Stimulated activated CD8-positive, alpha-beta memory T cell treated with anti-CD3 and anti-CD28 coated beads, Interleukin-15, amount 100 ng/mL, for 4 hours (primary cell): ENCODE results near the gene FOSL2.
"Not testable (repeated sequence)": the region's sequence is repeated elsewhere in the genome, so short reads cannot be mapped to it uniquely, and the experiment has no call there.

Experiments used
- DNase-seq, 2 donors: peaks; one replicate each; pipeline ENCODE4 v3.0.0-alpha.2; 2020; ENCODE audit warnings: low read depth in 2 of 2

The FOSL2 gene

GRCh38 chr2:28357055-28357454 is 35.6 kb upstream of the FOSL2 start:
- DNase-seq: no peak

GRCh38 chr2:28357948-28358667 is 34.5 kb upstream of the FOSL2 start:
- no peak for DNase-seq

GRCh38 chr2:28358668-28359201 is 33.9 kb upstream of the FOSL2 start:
- DNase-seq: no peak

GRCh38 chr2:28359222-28360057 is 33.2 kb upstream of the FOSL2 start:
- peak; percentile 71 to 73 for DNase-seq

- no peak for DNase-seq
Observed at GRCh38 chr2:28360058-28360717, 32.5 kb upstream of the FOSL2 start.

GRCh38 chr2:28360718-28361293 is 31.9 kb upstream of the FOSL2 start:
- DNase-seq: no peak

GRCh38 chr2:28361991-28362710 is 30.5 kb upstream of the FOSL2 start:
- no peak for DNase-seq

GRCh38 chr2:28362991-28363521 is 29.6 kb upstream of the FOSL2 start:
- DNase-seq: no peak

- no peak for DNase-seq
Observed at GRCh38 chr2:28363686-28364280, 28.9 kb upstream of the FOSL2 start.

GRCh38 chr2:28364610-28365009 is 28.0 kb upstream of the FOSL2 start:
- DNase-seq: no peak

GRCh38 chr2:28365158-28365557 is 27.5 kb upstream of the FOSL2 start:
- DNase-seq: no peak

- no peak for DNase-seq
Observed at GRCh38 chr2:28366149-28366495, 26.5 kb upstream of the FOSL2 start.

GRCh38 chr2:28366496-28367282 is 26.0 kb upstream of the FOSL2 start:
- peak in 1 of 2 donors; percentile 41 for DNase-seq

- DNase-seq: no peak
Observed at GRCh38 chr2:28367667-28368356, 24.8 kb upstream of the FOSL2 start.

- no peak for DNase-seq
Observed at GRCh38 chr2:28368357-28368798, 24.3 kb upstream of the FOSL2 start.

- no peak for DNase-seq
Observed at GRCh38 chr2:28369358-28369757, 23.3 kb upstream of the FOSL2 start.

GRCh38 chr2:28370354-28370753 is 22.3 kb upstream of the FOSL2 start:
- DNase-seq: no peak

- not testable (repeated sequence) for DNase-seq
Observed at GRCh38 chr2:28371728-28372127, 20.9 kb upstream of the FOSL2 start.

- no peak for DNase-seq
Observed at GRCh38 chr2:28373854-28374253, 18.8 kb upstream of the FOSL2 start.
